WTC11 (cell line): ENCODE measurements around the gene WBP4. TPM values are rescaled to one million over a fixed set of nuclear protein-coding genes. Genes with fewer than 3 reads are reported as not detected.

ENCODE experiments used
- ATAC-seq: fragments of 200-7000 bp; cut with Tn5 transposase; 2 replicates; pipeline ENCODE4 v1.10.0; 2021; ENCODE audit warnings: mild to moderate bottlenecking, moderate library complexity
- CTCF ChIA-PET: fragments of 300-600 bp; sonication (Branson Sonifier 250); formaldehyde crosslinking; loops from one replicate; lab custom pipeline; 2021; ENCODE audit warnings: antibody characterized with exemption; lab: Charles Lee
- POLR2A ChIA-PET: fragments of 350-600 bp; sonication (Branson Sonifier 250); formaldehyde crosslinking; loops from one replicate; lab custom pipeline; 2021; ENCODE audit warnings: antibody characterized with exemption; lab: Charles Lee
- DNase-seq: peaks from one replicate; pipeline ENCODE4 v3.0.0; 2021; ENCODE audit warnings: low spot score
- H3K27ac Mint-ChIP-seq: 2 replicates; pipeline ENCODE4 v1.8.0; 2021; ENCODE audit warnings: mixed read lengths
- H3K27me3 Mint-ChIP-seq: 2 replicates; pipeline ENCODE4 v1.8.0; 2021; ENCODE audit warnings: low read depth, mild to moderate bottlenecking, moderate library complexity, mixed read lengths
- H3K36me3 Mint-ChIP-seq: 2 replicates; pipeline ENCODE4 v1.8.0; 2021; ENCODE audit warnings: mixed read lengths
- H3K4me1 Mint-ChIP-seq: 2 replicates; pipeline ENCODE4 v1.8.0; 2022; ENCODE audit warnings: mixed read lengths
- H3K4me3 Mint-ChIP-seq: 2 replicates; pipeline ENCODE4 v1.8.0; 2021; ENCODE audit warnings: mild to moderate bottlenecking, moderate library complexity, mixed read lengths
- H3K9me3 Mint-ChIP-seq: 2 replicates; pipeline ENCODE4 v1.8.0; 2021; ENCODE audit warnings: mixed read lengths
- ATF1 ChIP-seq: sonication (generic); formaldehyde crosslinking; IDR thresholded peaks from 2 replicates; pipeline ENCODE4 v1.8.1; 2023; ENCODE audit warnings: mild to moderate bottlenecking, moderate library complexity, missing genetic modification reagents
- CDX4 ChIP-seq: fragments of 250-450 bp; sonication (Bioruptor Pico); IDR thresholded peaks from 2 replicates; pipeline ENCODE4 v1.9.0; 2021; ENCODE audit warnings: moderate library complexity, mild to moderate bottlenecking, inconsistent platforms, borderline replicate concordance
- ERG ChIP-seq: fragments of 250-450 bp; sonication (Bioruptor Pico); IDR thresholded peaks from 2 replicates; pipeline ENCODE4 v1.8.0; 2021; ENCODE audit warnings: mild to moderate bottlenecking
- GTF2I ChIP-seq: fragments of 250-450 bp; sonication (Bioruptor Pico); conservative IDR thresholded peaks from 2 replicates; pipeline ENCODE4 v1.4.0; 2021; ENCODE audit warnings: mild to moderate bottlenecking
- IRF2 ChIP-seq: sonication (generic); formaldehyde crosslinking; IDR thresholded peaks from 2 replicates; pipeline ENCODE4 v1.8.0; 2022; ENCODE audit warnings: low read depth, missing genetic modification reagents, borderline replicate concordance
- JAZF1 ChIP-seq: fragments of 250-450 bp; sonication (Bioruptor Pico); IDR thresholded peaks from 2 replicates; pipeline ENCODE4 v1.9.0; 2021; ENCODE audit warnings: moderate library complexity, mild to moderate bottlenecking, inconsistent platforms
- JUN ChIP-seq: sonication (generic); formaldehyde crosslinking; IDR thresholded peaks from 2 replicates; pipeline ENCODE4 v1.8.0; 2023; ENCODE audit warnings: mild to moderate bottlenecking, missing genetic modification reagents
- NR2C2 ChIP-seq: sonication (generic); formaldehyde crosslinking; IDR thresholded peaks from 2 replicates; pipeline ENCODE4 v1.8.0; 2022; ENCODE audit warnings: mild to moderate bottlenecking, missing genetic modification reagents
- TEAD4 ChIP-seq: sonication (generic); formaldehyde crosslinking; IDR thresholded peaks from 2 replicates; pipeline ENCODE4 v1.8.0; 2022; ENCODE audit warnings: mild to moderate bottlenecking, missing genetic modification reagents
- USF1 ChIP-seq: sonication (generic); formaldehyde crosslinking; IDR thresholded peaks from 2 replicates; pipeline ENCODE4 v1.8.0; 2022; ENCODE audit warnings: mild to moderate bottlenecking, missing genetic modification reagents
- ZNF219 ChIP-seq: sonication (generic); formaldehyde crosslinking; IDR thresholded peaks from 2 replicates; pipeline ENCODE4 v1.8.0; 2023; ENCODE audit warnings: missing genetic modification reagents, mild to moderate bottlenecking, borderline replicate concordance
- ZNF671 ChIP-seq: fragments of 250-450 bp; sonication (Bioruptor Pico); IDR thresholded peaks from 2 replicates; pipeline ENCODE4 v1.8.0; 2021; ENCODE audit warnings: mild to moderate bottlenecking
- total RNA-seq: library from RNA; stranded (reverse); gene quantifications from 3 replicates; pipeline ENCODE4 v1.2.3, GENCODE V29; 2021
- TF ChIP-seq, protein P1 (sequence below): fragments of 250-450 bp; sonication (Bioruptor Pico); IDR thresholded peaks from 2 replicates; pipeline ENCODE4 v1.9.0; 2021; ENCODE audit warnings: mild to moderate bottlenecking, borderline replicate concordance
- TF ChIP-seq, protein P2 (sequence below): sonication (generic); formaldehyde crosslinking; IDR thresholded peaks from 2 replicates; pipeline ENCODE4 v1.8.0; 2022; ENCODE audit warnings: missing genetic modification reagents
- TF ChIP-seq, protein P3 (sequence below): sonication (generic); formaldehyde crosslinking; IDR thresholded peaks from 2 replicates; pipeline ENCODE4 v1.8.1; 2023; ENCODE audit warnings: mild to moderate bottlenecking, moderate library complexity, missing genetic modification reagents
- TF ChIP-seq, protein P4 (sequence below): fragments of 250-450 bp; sonication (Bioruptor Pico); conservative IDR thresholded peaks from 2 replicates; pipeline ENCODE4 v1.9.0; 2021; ENCODE audit warnings: mild to moderate bottlenecking

Gene WBP4
- total RNA-seq, 1 experiment from 2014 or later, result 9.6 TPM

- TF ChIP-seq, protein P1, sequence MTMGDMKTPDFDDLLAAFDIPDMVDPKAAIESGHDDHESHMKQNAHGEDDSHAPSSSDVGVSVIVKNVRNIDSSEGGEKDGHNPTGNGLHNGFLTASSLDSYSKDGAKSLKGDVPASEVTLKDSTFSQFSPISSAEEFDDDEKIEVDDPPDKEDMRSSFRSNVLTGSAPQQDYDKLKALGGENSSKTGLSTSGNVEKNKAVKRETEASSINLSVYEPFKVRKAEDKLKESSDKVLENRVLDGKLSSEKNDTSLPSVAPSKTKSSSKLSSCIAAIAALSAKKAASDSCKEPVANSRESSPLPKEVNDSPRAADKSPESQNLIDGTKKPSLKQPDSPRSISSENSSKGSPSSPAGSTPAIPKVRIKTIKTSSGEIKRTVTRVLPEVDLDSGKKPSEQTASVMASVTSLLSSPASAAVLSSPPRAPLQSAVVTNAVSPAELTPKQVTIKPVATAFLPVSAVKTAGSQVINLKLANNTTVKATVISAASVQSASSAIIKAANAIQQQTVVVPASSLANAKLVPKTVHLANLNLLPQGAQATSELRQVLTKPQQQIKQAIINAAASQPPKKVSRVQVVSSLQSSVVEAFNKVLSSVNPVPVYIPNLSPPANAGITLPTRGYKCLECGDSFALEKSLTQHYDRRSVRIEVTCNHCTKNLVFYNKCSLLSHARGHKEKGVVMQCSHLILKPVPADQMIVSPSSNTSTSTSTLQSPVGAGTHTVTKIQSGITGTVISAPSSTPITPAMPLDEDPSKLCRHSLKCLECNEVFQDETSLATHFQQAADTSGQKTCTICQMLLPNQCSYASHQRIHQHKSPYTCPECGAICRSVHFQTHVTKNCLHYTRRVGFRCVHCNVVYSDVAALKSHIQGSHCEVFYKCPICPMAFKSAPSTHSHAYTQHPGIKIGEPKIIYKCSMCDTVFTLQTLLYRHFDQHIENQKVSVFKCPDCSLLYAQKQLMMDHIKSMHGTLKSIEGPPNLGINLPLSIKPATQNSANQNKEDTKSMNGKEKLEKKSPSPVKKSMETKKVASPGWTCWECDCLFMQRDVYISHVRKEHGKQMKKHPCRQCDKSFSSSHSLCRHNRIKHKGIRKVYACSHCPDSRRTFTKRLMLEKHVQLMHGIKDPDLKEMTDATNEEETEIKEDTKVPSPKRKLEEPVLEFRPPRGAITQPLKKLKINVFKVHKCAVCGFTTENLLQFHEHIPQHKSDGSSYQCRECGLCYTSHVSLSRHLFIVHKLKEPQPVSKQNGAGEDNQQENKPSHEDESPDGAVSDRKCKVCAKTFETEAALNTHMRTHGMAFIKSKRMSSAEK (CRISPR knock-in tag), result no peak
- no peak for TF ChIP-seq JUN (CRISPR knock-in tag)
- TF ChIP-seq IRF2 (CRISPR knock-in tag), result no peak
- no peak for TF ChIP-seq ERG
- TF ChIP-seq, protein P2, sequence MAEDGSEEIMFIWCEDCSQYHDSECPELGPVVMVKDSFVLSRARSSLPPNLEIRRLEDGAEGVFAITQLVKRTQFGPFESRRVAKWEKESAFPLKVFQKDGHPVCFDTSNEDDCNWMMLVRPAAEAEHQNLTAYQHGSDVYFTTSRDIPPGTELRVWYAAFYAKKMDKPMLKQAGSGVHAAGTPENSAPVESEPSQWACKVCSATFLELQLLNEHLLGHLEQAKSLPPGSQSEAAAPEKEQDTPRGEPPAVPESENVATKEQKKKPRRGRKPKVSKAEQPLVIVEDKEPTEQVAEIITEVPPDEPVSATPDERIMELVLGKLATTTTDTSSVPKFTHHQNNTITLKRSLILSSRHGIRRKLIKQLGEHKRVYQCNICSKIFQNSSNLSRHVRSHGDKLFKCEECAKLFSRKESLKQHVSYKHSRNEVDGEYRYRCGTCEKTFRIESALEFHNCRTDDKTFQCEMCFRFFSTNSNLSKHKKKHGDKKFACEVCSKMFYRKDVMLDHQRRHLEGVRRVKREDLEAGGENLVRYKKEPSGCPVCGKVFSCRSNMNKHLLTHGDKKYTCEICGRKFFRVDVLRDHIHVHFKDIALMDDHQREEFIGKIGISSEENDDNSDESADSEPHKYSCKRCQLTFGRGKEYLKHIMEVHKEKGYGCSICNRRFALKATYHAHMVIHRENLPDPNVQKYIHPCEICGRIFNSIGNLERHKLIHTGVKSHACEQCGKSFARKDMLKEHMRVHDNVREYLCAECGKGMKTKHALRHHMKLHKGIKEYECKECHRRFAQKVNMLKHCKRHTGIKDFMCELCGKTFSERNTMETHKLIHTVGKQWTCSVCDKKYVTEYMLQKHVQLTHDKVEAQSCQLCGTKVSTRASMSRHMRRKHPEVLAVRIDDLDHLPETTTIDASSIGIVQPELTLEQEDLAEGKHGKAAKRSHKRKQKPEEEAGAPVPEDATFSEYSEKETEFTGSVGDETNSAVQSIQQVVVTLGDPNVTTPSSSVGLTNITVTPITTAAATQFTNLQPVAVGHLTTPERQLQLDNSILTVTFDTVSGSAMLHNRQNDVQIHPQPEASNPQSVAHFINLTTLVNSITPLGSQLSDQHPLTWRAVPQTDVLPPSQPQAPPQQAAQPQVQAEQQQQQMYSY (CRISPR knock-in tag), result no peak
- TF ChIP-seq, protein P3, sequence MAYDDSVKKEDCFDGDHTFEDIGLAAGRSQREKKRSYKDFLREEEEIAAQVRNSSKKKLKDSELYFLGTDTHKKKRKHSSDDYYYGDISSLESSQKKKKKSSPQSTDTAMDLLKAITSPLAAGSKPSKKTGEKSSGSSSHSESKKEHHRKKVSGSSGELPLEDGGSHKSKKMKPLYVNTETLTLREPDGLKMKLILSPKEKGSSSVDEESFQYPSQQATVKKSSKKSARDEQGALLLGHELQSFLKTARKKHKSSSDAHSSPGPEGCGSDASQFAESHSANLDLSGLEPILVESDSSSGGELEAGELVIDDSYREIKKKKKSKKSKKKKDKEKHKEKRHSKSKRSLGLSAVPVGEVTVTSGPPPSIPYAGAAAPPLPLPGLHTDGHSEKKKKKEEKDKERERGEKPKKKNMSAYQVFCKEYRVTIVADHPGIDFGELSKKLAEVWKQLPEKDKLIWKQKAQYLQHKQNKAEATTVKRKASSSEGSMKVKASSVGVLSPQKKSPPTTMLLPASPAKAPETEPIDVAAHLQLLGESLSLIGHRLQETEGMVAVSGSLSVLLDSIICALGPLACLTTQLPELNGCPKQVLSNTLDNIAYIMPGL, result no peak
- no peak for TF ChIP-seq ZNF219 (CRISPR knock-in tag)
- no peak for TF ChIP-seq ATF1
- no peak for TF ChIP-seq JAZF1 (CRISPR knock-in tag)
These were observed 41.5 kb upstream of the WBP4 start (continued) for GRCh38 chr13:41019578-41020347.

DNA sequence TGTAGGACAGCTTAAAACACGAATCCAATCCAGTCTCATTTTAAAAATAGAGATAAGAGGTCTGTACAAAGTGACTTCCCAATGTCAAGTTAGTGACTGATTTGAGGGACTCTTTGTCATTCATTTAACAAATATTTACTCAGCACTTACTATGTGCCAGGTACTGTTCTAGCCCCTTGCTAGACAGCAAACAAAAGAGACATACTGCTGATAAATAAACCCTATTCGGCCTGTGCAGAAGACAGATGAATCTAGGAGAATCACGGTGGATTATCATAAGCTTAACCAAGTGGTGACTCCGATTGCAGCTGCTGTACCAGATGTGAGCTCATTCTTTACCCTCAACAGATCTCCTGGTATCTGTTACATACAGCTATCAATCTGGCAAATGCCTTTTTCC is 35.8 kb upstream of the WBP4 start:
- no peak overlapping the region for H3K4me3 Mint-ChIP-seq
- ATAC-seq, result no peak
- POLR2A ChIA-PET, result no interaction called here
- H3K27ac Mint-ChIP-seq, result no peak overlapping the region
- DNase-seq, result no peak
- H3K36me3 Mint-ChIP-seq, result no peaks in the 10 kb centered on the region
- H3K4me1 Mint-ChIP-seq, result peaks cover 13% of the 10 kb centered on the region
- CTCF ChIA-PET, result interaction anchor here (0.6 to 1.3 kb wide), 2 partner anchors 30 to 51 kb away, joined by 3 read pairs; no protein-coding TSS in a partner anchor
- H3K9me3 Mint-ChIP-seq, result no peaks in the 10 kb centered on the region
- no peaks in the 10 kb centered on the region for H3K27me3 Mint-ChIP-seq
- TF ChIP-seq, protein P2 (CRISPR knock-in tag), result no peak
- TF ChIP-seq GTF2I (CRISPR knock-in tag), result no peak
- no peak for TF ChIP-seq JUN (CRISPR knock-in tag)
- TF ChIP-seq USF1, result no peak
- TF ChIP-seq TEAD4 (CRISPR knock-in tag), result no peak
- TF ChIP-seq, protein P4, sequence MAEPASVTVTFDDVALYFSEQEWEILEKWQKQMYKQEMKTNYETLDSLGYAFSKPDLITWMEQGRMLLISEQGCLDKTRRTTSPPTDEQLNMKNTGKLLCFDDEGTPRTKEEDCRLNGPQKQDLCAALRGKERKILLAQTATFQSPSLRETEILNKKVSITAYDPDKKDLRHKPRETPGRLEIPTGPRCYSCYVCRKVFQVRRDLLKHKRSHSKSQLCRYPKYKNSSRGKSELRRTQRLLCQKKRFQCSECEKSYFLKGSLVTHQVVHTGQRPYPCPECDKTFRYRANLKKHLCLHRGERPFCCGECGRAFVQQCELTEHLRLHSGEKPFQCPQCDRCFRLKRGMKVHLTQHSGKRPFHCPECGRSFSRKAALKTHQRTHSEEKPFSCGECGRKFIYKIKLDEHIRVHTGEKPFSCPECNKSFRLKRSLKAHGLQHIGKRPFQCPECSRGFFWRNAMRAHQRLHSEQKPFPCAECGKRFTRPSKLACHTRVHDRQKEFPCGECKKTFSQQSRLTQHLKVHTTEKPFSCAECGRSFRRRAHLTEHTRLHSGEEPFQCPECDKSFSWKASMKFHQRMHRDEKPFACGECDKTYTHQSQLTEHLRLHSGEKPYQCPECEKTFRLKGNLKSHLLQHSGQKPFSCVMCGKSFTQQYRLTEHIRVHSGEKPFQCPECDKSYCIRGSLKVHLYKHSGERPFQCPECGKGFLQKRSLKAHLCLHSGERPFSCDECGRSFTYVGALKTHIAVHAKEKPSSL (CRISPR knock-in tag), result no peak
- no peak for TF ChIP-seq CDX4 (CRISPR knock-in tag)
- no peak for TF ChIP-seq ZNF671
- no peak for TF ChIP-seq NR2C2 (CRISPR knock-in tag)
